SK-N-SH (cell line): ENCODE measurements around the gene RAC3. TPM values are rescaled to one million over a fixed set of nuclear protein-coding genes. Genes with fewer than 3 reads are reported as not detected.

Experiments
- CTCF ChIA-PET: fragments of 300-600, 350-600 bp; formaldehyde crosslinking; extraction: SDS; loops from one replicate; lab custom pipeline; 2021; lab: Yijun Ruan, JAX
- POLR2A ChIA-PET: fragments of 350-600 bp; sonication (Branson Sonifier 250); formaldehyde crosslinking; extraction: SDS; loops from one replicate; lab custom pipeline; 2020; ENCODE audit warnings: antibody characterized with exemption, inconsistent platforms; lab: Yijun Ruan, JAX
- DNase-seq: peaks from one replicate; pipeline ENCODE4 v3.0.0; 2012
- H2AFZ ChIP-seq: fragments of 200-600 bp; sonication (generic); 2 replicates; pipeline ENCODE4 v1.8.1; 2016; ENCODE audit warnings: antibody characterized with exemption, mild to moderate bottlenecking, low read depth
- H3F3A ChIP-seq: fragments of 200-600 bp; sonication (generic); replicated peaks from 2 replicates; pipeline ENCODE3; 2016; ENCODE audit warnings: antibody characterized with exemption, mild to moderate bottlenecking; ENCODE audit not compliant: insufficient read depth
- H3K27ac ChIP-seq, 2 experiments: fragments of 200-500 bp in 1 of 2; fragments of 200-600 bp in 1 of 2; sonication (Bioruptor generic) in 1 of 2; sonication (generic), shearing (Covaris generic) in 1 of 2; 2 replicates each; pipeline versions ENCODE4 v1.5.1 to v1.6.1; 2014 to 2016; ENCODE audit warnings: low read depth in 2 of 2, inconsistent platforms in 1 of 2, low read length in 1 of 2, mild to moderate bottlenecking in 1 of 2, mixed read lengths in 1 of 2
- H3K27me3 ChIP-seq: fragments of 200-600 bp; sonication (generic), shearing (Covaris generic); 2 replicates; pipeline ENCODE4 v1.6.1; 2016; ENCODE audit warnings: mixed run types; ENCODE audit not compliant: insufficient read depth
- H3K36me3 ChIP-seq, 2 experiments: fragments of 200-500 bp in 1 of 2; fragments of 200-600 bp in 1 of 2; sonication (Bioruptor generic) in 1 of 2; sonication (generic) in 1 of 2; replicated peaks in 1 of 2; 2 replicates each; pipeline versions ENCODE3 to v1.5.1; 2014 to 2016; ENCODE audit warnings: low read length in 1 of 2, mild to moderate bottlenecking in 1 of 2; ENCODE audit not compliant: insufficient read depth in 2 of 2, control insufficient read depth in 1 of 2
- H3K4me1 ChIP-seq, 2 experiments: fragments of 200-500 bp in 1 of 2; fragments of 200-600 bp in 1 of 2; sonication (Bioruptor generic) in 1 of 2; sonication (generic), shearing (Covaris generic) in 1 of 2; 2 replicates each; pipeline versions ENCODE4 v1.5.1 to v1.6.1; 2014 to 2016; ENCODE audit warnings: low read depth in 1 of 2, low read length in 1 of 2, mixed run types in 1 of 2; ENCODE audit not compliant: insufficient read depth in 2 of 2, control insufficient read depth in 1 of 2
- H3K4me2 ChIP-seq: fragments of 200-600 bp; sonication (generic), shearing (Covaris generic); 2 replicates; pipeline ENCODE4 v1.6.1; 2017; ENCODE audit warnings: mixed run types
- H3K4me3 ChIP-seq, 2 experiments: fragments of 200-500 bp in 1 of 2; fragments of 200-600 bp in 1 of 2; sonication (Bioruptor generic) in 1 of 2; sonication (generic), shearing (Covaris generic) in 1 of 2; 2 replicates each; pipeline versions ENCODE4 v1.5.1 to v1.8.1; 2014 to 2016; ENCODE audit warnings: low read depth in 2 of 2, inconsistent platforms in 1 of 2, low read length in 1 of 2, mild to moderate bottlenecking in 1 of 2, mixed read lengths in 1 of 2, moderate library complexity in 1 of 2
- H3K79me2 ChIP-seq: fragments of 200-600 bp; sonication (generic); 2 replicates; pipeline ENCODE4 v1.8.1; 2017; ENCODE audit warnings: mild to moderate bottlenecking; ENCODE audit not compliant: insufficient read depth
- H3K9ac ChIP-seq: fragments of 200-600 bp; sonication (generic); 2 replicates; pipeline ENCODE4 v1.6.1; 2017; ENCODE audit warnings: mixed run types
- H3K9me2 ChIP-seq: fragments of 200-600 bp; sonication (generic); 2 replicates; pipeline ENCODE4 v1.6.1; 2017; ENCODE audit warnings: mixed run types
- H3K9me3 ChIP-seq: fragments of 200-600 bp; sonication (generic); 2 replicates; pipeline ENCODE4 v1.6.1; 2017; ENCODE audit warnings: mixed run types, mild to moderate bottlenecking, moderate library complexity
- H4K20me1 ChIP-seq: fragments of 200-600 bp; sonication (generic); 2 replicates; pipeline ENCODE4 v1.6.1; 2017; ENCODE audit warnings: mild to moderate bottlenecking, mixed run types; ENCODE audit not compliant: insufficient read depth
- CHD2 ChIP-seq: fragments of 150-350 bp; IDR thresholded peaks from 2 replicates; pipeline ENCODE4 v1.6.1; 2018; ENCODE audit warnings: low read length; ENCODE audit not compliant: partially characterized antibody
- ELF1 ChIP-seq: IDR thresholded peaks from 2 replicates; pipeline ENCODE4 v1.4.0; 2012
- FOXM1 ChIP-seq: IDR thresholded peaks from 2 replicates; pipeline ENCODE4 v1.4.0; 2012; ENCODE audit warnings: low read depth, mild to moderate bottlenecking
- GATA2 ChIP-seq: sonication (generic); formaldehyde crosslinking; IDR thresholded peaks from 2 replicates; pipeline ENCODE4 v1.5.0; 2020; ENCODE audit warnings: mild to moderate bottlenecking, missing genetic modification reagents
- JUND ChIP-seq: IDR thresholded peaks from 2 replicates; pipeline ENCODE4 v1.4.0; 2012
- MAX ChIP-seq: IDR thresholded peaks from 2 replicates; pipeline ENCODE4 v1.4.0; 2012; ENCODE audit warnings: low read depth
- MEF2A ChIP-seq: IDR thresholded peaks from 2 replicates; pipeline ENCODE4 v1.4.0; 2012; ENCODE audit warnings: low read depth, borderline replicate concordance
- MXI1 ChIP-seq: IDR thresholded peaks from 2 replicates; pipeline ENCODE4 v1.6.1; 2012; ENCODE audit warnings: mild to moderate bottlenecking, low read depth, low read length, improper control_type of control experiment
- RAD21 ChIP-seq: IDR thresholded peaks from 2 replicates; pipeline ENCODE4 v1.6.1; 2012; ENCODE audit warnings: mild to moderate bottlenecking, low read length
- RCOR1 ChIP-seq: fragments of 150-350 bp; IDR thresholded peaks from 2 replicates; pipeline ENCODE4 v1.6.1; 2017; ENCODE audit warnings: antibody characterized with exemption, low read length
- RFX5 ChIP-seq: IDR thresholded peaks from 2 replicates; pipeline ENCODE4 v1.6.1; 2012; ENCODE audit warnings: mild to moderate bottlenecking, improper control_type of control experiment, low read length
- RXRA ChIP-seq: IDR thresholded peaks from 2 replicates; pipeline ENCODE4 v1.4.0; 2012; ENCODE audit warnings: low read depth, mild to moderate bottlenecking, borderline replicate concordance
- SIN3A ChIP-seq: IDR thresholded peaks from 2 replicates; pipeline ENCODE4 v1.6.1; 2012; ENCODE audit warnings: low read depth, mild to moderate bottlenecking, low read length, moderate library complexity, borderline replicate concordance
- SMC3 ChIP-seq: IDR thresholded peaks from 2 replicates; pipeline ENCODE4 v1.6.1; 2012; ENCODE audit warnings: low read depth, low read length, improper control_type of control experiment
- TAF1 ChIP-seq: IDR thresholded peaks from 2 replicates; pipeline ENCODE4 v1.6.1; 2012; ENCODE audit warnings: low read depth, mild to moderate bottlenecking, low read length, moderate library complexity, borderline replicate concordance
- TCF12 ChIP-seq: IDR thresholded peaks from 2 replicates; pipeline ENCODE4 v1.4.0; 2012
- TEAD4 ChIP-seq: IDR thresholded peaks from 2 replicates; pipeline ENCODE4 v1.4.0; 2012; ENCODE audit warnings: mild to moderate bottlenecking, borderline replicate concordance; ENCODE audit not compliant: insufficient read depth
- USF1 ChIP-seq: IDR thresholded peaks from 2 replicates; pipeline ENCODE4 v1.4.0; 2012; ENCODE audit warnings: low read depth, borderline replicate concordance
- YY1 ChIP-seq: IDR thresholded peaks from 2 replicates; pipeline ENCODE4 v1.4.0; 2012; ENCODE audit warnings: low read depth, mild to moderate bottlenecking
- ZBTB33 ChIP-seq: IDR thresholded peaks from 2 replicates; pipeline ENCODE4 v1.4.0; 2012; ENCODE audit warnings: low read depth, borderline replicate concordance
- WGBS: methylation state at CpG from one replicate; pipeline ENCODE4 v1.1.6; 2017; ENCODE audit warnings: low lambda C conversion rate; 5-methylcytosine and 5-hydroxymethylcytosine counted together
- polyA plus RNA-seq, 3 experiments: library from polyadenylated mRNA; depleted of rRNA; stranded (reverse); fragments of >200 nt; gene quantifications; 2 replicates each; pipeline ENCODE4 v1.2.3, GENCODE V29; 2012

RAC3 gene
- polyA plus RNA-seq, 1 of the 3 experiments (the other 2 are of a cell fraction): 83.6 TPM

GRCh38 chr17:82081966-82082365, 50.5 kb downstream of the RAC3 start:
- peaks cover 7% of the 10 kb centered on the region for H3F3A ChIP-seq
- no peaks in the 10 kb centered on the region for H3K9me3 ChIP-seq
- ChIA-PET POLR2A (interaction anchor here (0.7 kb wide), 1 partner anchor 23 kb away, joined by 3 read pairs; no protein-coding TSS in a partner anchor), CTCF (interaction anchor here (1.2 to 2.6 kb wide), 3 partner anchors 20 to 122 kb away, joined by 3 to 12 read pairs (median 4); no protein-coding TSS in a partner anchor)
- H3K79me2 ChIP-seq: no peaks in the 10 kb centered on the region
- H2AFZ ChIP-seq: no peak overlapping the region
- H3K4me3 ChIP-seq: no peak overlapping the region
- no peak for TF ChIP-seq RAD21
- TF ChIP-seq MXI1: no peak
- TF ChIP-seq RFX5: no peak
- TF ChIP-seq FOXM1: no peak
- TF ChIP-seq ELF1: no peak
- no peak for TF ChIP-seq ZBTB33
- TF ChIP-seq RCOR1: no peak
- no peak for TF ChIP-seq SIN3A
- TF ChIP-seq MEF2A: no peak
- TF ChIP-seq MAX: no peak
- TF ChIP-seq RXRA: no peak
- TF ChIP-seq SMC3: no peak
- no peak for TF ChIP-seq TCF12
- TF ChIP-seq USF1: no peak
- no peak for TF ChIP-seq YY1
- TF ChIP-seq CHD2: no peak
- no peak for TF ChIP-seq TEAD4
- no peak for TF ChIP-seq TAF1
- no peak for TF ChIP-seq GATA2 (CRISPR knock-in tag)
- no peak for TF ChIP-seq JUND
- no peaks in the 10 kb centered on the region for H4K20me1 ChIP-seq
- WGBS: 94% methylated on average over 17 of the region's 22 CpGs
- no peaks in the 10 kb centered on the region for H3K4me1 ChIP-seq
- H3K27me3 ChIP-seq: no peaks in the 10 kb centered on the region
- no peak overlapping the region for H3K27ac ChIP-seq
- no peak for DNase-seq
- peaks cover 23 to 84% of the 10 kb centered on the region in 2 experiments for H3K36me3 ChIP-seq
- no peaks in the 10 kb centered on the region for H3K9me2 ChIP-seq
- no peak overlapping the region for H3K9ac ChIP-seq
- H3K4me2 ChIP-seq: no peak overlapping the region
